HG02970 (cell line): ENCODE results near the gene GIPC2.

ENCODE experiments used
- ATAC-seq: cut with Tn5 transposase; IDR thresholded peaks from one replicate; pipeline ENCODE4 v1.9.1; 2021; ENCODE audit warnings: mild to moderate bottlenecking, moderate library complexity, moderate number of reproducible peaks; ENCODE audit not compliant: unreplicated experiment, low FRiP score

The GIPC2 gene

GRCh38 chr1:78035121-78035520, 10.6 kb upstream of the GIPC2 start:
- no peak for ATAC-seq

DNA sequence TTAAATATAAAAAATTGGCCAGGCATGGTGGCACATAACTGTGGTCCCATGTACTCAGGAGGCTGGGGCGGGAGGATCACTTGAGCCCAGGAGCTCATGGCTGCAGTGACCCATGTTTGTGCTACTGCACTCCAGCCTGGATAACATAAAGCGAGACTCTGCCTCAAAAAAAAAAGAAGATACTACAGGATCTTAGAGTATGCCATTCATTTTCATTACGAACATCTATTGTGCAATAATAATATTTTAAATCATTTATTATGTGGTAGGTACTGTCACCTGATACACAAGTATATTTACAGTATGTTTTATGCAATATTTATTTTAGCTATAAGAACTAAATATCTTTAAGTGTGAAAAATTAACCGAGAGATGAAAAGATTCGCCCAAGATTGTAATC, 9.3 kb upstream of the GIPC2 start:
- no peak for ATAC-seq

DNA sequence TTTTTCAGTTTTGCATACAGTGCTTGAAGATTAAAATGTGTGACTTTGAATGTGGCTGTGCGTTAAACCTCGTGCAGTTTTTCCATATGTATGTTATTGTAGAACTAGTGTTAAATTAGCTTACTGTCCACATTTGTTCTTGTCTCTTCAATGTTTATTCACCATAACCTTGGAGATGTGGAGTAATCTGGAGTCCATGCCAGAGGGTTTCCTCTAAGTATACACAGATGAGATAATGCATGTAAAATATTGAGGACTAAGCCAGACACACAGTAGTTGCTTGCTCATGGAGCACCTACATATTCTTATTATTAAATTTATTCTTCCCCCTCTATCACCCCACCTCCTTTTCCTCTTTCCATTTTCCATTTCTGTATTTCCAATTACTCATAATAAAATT, 7.7 kb upstream of the GIPC2 start:
- no peak for ATAC-seq

DNA sequence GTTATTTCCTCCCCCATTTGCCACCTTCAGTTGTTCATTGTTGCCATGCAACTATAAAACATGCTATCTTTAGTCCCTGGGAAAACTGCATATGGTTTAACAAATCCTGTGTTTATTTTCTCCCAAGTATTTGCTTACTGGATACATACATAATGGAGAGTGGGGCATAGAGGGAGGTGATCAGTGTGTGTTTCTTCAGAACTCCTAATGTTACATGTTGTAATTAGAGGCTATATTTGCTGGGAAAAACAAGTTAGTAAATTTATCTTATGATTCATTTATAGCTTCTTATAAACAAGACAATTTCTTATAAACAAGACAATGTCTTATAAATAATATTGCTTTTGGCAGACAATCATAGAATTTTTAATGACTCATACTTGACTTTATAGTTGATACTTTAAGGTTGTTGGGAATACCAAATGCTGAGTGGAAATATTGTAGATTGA, 7.3 kb upstream of the GIPC2 start:
- no peak for ATAC-seq

GRCh38 chr1:78040484-78041089, 5.2 kb upstream of the GIPC2 start:
- no peak for ATAC-seq

DNA sequence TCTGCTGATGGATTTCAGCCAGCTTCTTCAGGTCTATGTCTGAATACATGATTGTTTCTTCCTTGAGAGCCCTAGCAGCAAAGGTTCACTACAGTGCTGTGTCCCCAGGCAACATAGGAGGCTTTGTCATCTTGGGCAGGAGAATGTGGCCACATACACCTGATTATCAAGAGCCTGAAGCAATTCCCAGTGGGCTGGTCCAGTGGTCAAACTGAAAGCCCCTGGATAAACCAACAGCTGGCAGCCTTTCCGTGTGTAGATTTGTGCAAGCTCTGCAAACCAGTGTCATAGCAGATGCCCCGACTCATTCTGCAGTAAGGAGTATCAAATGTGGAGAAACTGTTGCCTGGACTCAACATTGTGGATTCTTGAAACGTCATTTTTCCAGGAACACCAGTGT, 2.3 kb upstream of the GIPC2 start:
- ATAC-seq = no peak

GRCh38 chr1:78044796-78045562, 787 bp upstream of the GIPC2 start:
- no peak for ATAC-seq

- no peak for ATAC-seq
These were observed 222 bp upstream of the GIPC2 start for GRCh38 chr1:78045563-78045925.

DNA sequence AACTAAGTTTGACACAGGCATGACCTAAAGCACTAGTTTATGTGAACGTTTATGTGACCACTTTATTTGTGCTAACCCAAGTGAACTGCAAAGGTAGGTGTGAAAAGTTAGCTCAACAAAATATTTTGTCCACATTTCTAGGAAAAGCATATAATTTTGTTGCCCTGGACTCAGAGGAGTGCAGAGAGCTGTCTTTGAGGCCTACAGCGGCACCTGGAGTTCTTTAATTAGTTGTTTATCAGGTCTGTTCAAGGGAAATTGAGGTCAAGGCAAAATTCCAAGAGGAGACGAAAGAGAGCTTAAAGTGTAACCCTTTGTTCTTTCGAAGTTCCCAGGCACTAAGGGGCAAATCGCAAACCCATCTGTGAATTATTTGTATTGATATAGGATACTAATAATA, 1.3 kb downstream of the GIPC2 start:
- ATAC-seq = no peak

- no peak for ATAC-seq
These were observed 1.9 kb downstream of the GIPC2 start for GRCh38 chr1:78047631-78048030.

DNA sequence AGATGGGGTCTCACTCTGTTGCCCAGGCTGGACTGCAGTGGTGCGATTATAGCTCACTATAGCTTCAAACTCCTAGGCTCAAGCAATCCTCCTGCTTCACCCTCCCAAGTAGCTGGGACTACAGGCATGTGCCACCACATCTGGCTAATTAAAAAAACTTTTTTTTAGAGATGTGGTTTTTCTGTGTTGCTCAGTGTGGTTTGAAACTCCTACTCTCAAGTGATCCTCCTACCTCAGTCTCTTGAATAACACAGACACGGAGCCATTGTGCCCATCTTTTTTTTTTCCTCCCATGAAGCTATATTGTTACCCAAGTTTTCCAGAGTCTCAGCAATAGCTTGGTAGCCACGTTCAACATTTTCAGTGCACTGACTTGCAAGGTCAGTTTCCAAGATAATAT, 2.7 kb downstream of the GIPC2 start:
- no peak for ATAC-seq

DNA sequence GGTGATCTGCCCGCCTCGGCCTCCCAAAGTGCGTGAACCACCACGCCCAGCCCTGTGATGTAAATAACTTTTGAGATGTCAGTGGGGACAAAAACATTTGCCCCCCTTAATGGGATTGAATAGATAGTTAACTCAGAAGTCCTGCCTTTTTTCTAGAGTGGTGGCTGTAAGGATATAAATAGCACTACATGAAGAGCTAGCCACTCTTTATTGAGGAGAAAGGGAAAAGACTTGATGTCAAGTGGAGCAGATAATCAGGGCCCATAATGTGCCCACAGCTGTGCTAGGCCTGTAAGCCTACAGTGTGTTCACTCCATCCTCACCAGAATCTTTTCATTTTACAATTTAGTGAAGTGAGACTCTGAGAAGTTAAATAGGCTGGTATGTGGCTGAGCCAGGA, 3.6 kb downstream of the GIPC2 start:
- no peak for ATAC-seq

- no peak for ATAC-seq
These were observed 5.2 kb downstream of the GIPC2 start for GRCh38 chr1:78051005-78051404.

DNA sequence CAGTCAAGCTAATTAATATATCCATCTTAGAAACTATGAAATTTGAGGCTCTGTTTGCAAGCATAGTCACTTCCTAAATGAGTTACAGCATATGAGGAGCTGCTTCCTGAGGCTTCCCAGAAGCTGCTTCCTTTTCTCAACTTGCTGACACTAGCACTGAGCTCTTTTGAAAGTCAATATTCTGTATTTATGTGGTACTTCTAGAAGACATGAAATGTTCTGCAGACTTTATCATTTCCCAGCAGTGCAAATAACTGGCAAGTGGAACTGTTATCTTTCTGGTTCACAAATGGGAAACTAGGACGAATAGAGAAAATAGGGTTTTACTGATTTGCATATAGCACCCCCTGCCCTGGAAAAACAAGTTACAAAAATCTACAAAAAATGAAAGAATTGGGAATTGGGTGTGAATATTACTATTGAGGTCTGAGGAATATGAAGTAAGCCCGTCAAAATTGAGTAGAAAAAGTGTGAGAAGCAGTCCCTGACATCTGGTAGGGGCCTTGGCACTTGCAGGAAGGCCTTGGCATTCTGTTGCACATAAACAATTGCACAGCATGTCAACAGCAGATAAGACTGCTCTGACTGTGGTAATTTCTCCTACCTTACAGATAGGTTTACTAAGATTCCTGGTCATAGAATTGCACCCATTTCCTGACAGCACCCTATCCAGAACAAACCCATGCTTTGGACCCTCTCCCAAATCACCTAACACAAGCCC, 7.1 kb downstream of the GIPC2 start:
- ATAC-seq = no peak

DNA sequence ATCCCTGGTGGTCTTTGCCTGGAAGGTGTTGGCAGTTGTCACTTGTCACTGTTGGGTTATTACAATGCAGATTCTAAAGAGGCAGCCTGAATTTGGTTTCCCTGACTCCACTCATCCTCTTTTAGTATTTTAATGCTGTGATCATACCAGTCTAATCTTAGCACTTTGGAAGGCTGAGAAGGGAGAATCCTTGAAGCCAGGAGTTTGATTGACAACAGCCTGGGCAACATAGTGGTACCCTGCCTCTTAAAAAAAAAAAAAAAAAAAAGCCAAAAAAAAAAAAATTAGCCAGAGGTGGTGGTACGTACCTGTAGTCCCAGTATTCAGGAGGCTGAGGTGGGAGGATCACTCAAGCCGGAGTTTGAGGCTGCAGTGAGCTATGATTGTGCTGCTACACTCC, 7.7 kb downstream of the GIPC2 start:
- ATAC-seq = no peak

DNA sequence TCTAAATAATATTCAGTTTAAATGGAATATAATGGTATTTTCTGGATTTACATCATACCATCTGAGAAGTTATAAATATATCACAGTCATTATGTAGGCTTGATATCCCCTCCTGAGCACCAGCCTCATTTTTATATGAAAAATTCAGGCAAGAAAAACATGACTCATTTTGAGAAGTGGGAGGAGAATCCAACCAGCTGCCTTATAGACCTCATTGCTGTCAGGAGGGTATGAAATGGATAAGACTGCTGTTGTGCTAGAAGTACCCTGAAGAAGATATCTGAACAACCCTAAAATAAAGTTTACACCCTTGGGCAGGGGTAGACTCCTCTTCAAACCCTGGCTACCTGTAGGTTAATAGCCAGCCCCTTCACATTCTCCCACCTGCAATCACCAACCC, 8.8 kb downstream of the GIPC2 start:
- ATAC-seq = no peak

DNA sequence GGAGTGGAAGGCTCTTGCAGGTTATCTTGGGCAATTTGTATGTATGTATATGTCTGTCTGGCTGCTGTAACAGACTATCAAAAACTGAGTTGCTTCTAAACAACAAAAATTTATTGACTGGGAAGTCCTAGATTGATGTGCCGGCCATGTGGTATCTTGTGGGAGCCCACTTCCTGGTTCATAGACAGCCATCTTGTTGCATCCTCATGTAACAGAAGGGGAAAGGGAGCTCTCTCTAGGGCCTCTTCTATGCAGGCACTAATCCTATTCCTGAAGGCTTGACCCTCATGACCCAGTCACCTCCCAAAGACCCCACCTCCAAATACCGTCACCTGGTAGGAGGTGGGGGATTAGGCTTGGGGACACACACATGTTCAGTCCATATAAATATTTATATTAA, 9.2 kb downstream of the GIPC2 start:
- ATAC-seq = no peak

DNA sequence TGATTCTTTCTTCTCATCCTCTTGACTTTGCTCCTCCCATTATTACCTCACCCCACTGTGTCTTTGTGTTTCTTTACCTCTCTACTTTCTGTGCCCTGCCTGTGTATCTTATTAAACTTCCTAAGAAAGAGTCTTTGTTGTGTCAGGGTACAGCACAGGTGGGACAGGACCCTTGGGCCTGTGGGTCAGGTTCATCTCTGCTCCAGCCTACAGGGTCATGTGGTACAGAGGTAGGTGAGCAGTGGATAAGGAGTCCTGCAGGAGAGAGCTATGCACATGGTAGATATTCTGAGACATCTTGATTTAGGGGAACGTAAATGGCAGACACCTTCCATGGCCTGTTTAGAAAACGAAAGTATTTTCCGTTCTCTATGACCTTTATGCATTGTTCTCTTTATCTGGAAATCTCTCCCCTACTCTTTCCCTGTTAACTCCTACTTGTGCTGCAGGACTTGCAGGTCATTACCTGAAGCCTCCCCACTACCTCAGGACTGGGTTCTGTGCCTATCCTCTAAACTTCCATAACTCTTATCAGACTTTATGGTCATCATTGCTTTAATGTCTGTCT, 9.9 kb downstream of the GIPC2 start:
- ATAC-seq = no peak

DNA sequence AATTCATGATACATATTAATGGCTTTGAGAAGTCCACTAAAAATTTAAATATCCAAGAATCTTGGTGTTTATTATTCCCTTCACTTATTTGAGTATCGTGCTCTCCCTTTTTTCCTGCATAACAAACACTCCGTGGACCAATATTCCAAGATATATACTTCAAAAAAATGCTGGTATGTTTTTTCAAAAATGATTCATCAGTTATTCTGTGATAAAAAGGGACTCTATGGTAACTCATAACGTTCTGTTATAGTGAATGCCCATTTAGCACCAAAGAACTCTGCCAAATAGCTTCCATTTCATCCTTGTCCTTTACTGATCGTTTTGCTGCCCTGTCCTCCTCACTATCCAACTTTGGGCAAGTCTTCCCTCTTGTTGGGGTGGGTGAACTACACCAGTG, 12.9 kb downstream of the GIPC2 start:
- no peak for ATAC-seq

GRCh38 chr1:78060857-78061563, 15.2 kb downstream of the GIPC2 start:
- ATAC-seq = no peak
